NCI-H2029 (cell line): ENCODE measurements around the gene HOXC6.

ENCODE experiments used
- DNase-seq: peaks from one replicate; lab custom pipeline; 2025; lab: John Stamatoyannopoulos, UW

Gene HOXC6

GRCh38 chr12:54016051-54016450 lies 12.2 kb upstream of the HOXC6 start:
- no peak for DNase-seq

GRCh38 chr12:54016478-54016964 lies 11.7 kb upstream of the HOXC6 start:
- no peak for DNase-seq

- no peak for DNase-seq
Measured at GRCh38 chr12:54017027-54017788, 11.0 kb upstream of the HOXC6 start.

- peak; percentile 80 for DNase-seq
Measured at GRCh38 chr12:54017878-54018467, 10.3 kb upstream of the HOXC6 start.

GRCh38 chr12:54018468-54018984 lies 9.7 kb upstream of the HOXC6 start:
- DNase-seq = no peak

GRCh38 chr12:54019091-54019811 lies 9.0 kb upstream of the HOXC6 start:
- DNase-seq = no peak

- no peak for DNase-seq
Measured at GRCh38 chr12:54019924-54020590, 8.2 kb upstream of the HOXC6 start.

- DNase-seq = no peak
Measured at GRCh38 chr12:54020591-54021405, 7.4 kb upstream of the HOXC6 start.

- no peak for DNase-seq
Measured at GRCh38 chr12:54021432-54022013, 6.7 kb upstream of the HOXC6 start.

GRCh38 chr12:54022960-54023884 lies 5.0 kb upstream of the HOXC6 start:
- DNase-seq = no peak

- DNase-seq = no peak
Measured at GRCh38 chr12:54024127-54024526, 4.1 kb upstream of the HOXC6 start.

GRCh38 chr12:54024581-54025305 lies 3.5 kb upstream of the HOXC6 start:
- no peak for DNase-seq

GRCh38 chr12:54025499-54026405 lies 2.5 kb upstream of the HOXC6 start:
- DNase-seq = no peak

GRCh38 chr12:54026640-54027441 lies 1.4 kb upstream of the HOXC6 start:
- DNase-seq = no peak

GRCh38 chr12:54027442-54027786 lies 826 bp upstream of the HOXC6 start:
- no peak for DNase-seq

GRCh38 chr12:54029529-54030441 lies 1.5 kb downstream of the HOXC6 start:
- DNase-seq = no peak
